ENCODE measurements around the gene CXXC5. TPM values are rescaled to one million over a fixed set of nuclear protein-coding genes. Genes with fewer than 3 reads are reported as not detected.

CXXC5 gene
- total RNA-seq, 1 experiment from 2014 or later: 39.8 TPM

DNA sequence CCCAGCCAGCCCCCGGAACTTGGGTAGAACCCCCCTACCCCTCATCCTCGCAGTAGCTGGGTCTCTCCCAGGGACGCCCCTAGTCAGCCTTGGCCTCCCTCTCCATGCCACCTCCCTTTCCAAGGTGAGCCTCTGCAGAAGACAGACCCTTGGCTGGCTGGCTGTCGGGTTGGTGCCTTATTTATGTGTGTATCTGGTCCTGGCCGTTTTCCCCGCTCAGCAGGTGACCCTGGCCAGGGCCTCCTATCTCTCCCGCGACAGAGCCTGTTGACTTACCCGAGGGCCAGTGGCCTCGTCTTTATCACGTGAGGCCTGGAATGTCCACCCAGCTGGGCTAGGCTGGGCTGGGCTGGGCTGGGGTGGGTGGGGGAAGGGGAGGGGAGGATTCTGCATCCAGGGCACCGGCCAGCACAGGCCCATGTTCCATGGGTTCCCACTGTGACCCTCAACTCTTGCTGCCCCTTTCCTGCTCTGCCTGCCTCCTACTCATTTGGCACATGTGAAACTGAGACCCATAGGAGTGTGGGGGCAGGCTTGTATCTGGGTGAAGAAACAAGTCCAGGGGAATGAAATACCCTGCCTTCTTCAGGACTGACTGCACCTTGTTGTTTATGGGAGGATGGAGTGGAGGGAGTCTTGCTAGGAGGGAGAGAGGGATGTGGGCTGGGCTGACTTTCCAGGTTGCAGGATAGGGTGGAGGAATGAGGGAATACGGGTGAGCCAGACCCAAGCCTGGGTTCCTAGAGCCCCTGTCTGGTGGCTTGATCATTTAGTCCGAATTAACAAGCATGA is 3.1 kb downstream of the CXXC5 start:
- DNase-seq (ENCODE audit: low read depth): peak; percentile 44

- peak; percentile 82 for DNase-seq (ENCODE audit: low read depth)
Observed at GRCh38 chr5:139651853-139652787, 4.0 kb downstream of the CXXC5 start.

GRCh38 chr5:139652788-139653241 is 4.7 kb downstream of the CXXC5 start:
- no peak for DNase-seq (ENCODE audit: low read depth)

- no peak for DNase-seq (ENCODE audit: low read depth)
Observed at GRCh38 chr5:139653616-139654015, 5.5 kb downstream of the CXXC5 start.

DNA sequence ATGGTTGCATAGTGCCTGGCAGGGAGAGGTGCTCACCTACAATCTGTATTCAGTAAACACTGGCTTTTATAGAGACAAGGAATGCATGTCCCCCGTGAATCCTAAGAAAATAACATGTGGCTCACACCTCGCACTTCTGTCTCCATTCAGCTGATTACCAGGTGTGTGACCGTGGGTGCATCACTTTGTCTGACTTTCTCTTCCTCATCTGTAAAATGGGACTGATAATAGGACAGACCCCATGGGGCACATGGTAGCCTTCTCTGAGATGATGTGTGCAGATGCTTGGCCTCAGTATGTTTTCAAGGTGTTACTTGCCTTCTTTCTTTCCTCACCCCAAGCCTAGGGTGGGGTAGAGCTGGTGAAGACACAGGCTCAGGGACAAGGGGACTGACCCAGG is 6.3 kb downstream of the CXXC5 start:
- DNase-seq (ENCODE audit: low read depth): no peak

- DNase-seq (ENCODE audit: low read depth): no peak
Observed at GRCh38 chr5:139654871-139655491, 6.8 kb downstream of the CXXC5 start.

- DNase-seq (ENCODE audit: low read depth): peak; percentile 69
Observed at GRCh38 chr5:139655727-139656271, 7.7 kb downstream of the CXXC5 start.

- DNase-seq (ENCODE audit: low read depth): peak; percentile 69
Observed at GRCh38 chr5:139657363-139658321, 9.5 kb downstream of the CXXC5 start.

- peak; percentile 50 for DNase-seq (ENCODE audit: low read depth)
Observed at GRCh38 chr5:139658501-139658927, 10.4 kb downstream of the CXXC5 start.

- DNase-seq (ENCODE audit: low read depth): peak; percentile 91
Observed at GRCh38 chr5:139658928-139659667, 10.9 kb downstream of the CXXC5 start.

GRCh38 chr5:139659695-139660101 is 11.5 kb downstream of the CXXC5 start:
- no peak for DNase-seq (ENCODE audit: low read depth)

DNA sequence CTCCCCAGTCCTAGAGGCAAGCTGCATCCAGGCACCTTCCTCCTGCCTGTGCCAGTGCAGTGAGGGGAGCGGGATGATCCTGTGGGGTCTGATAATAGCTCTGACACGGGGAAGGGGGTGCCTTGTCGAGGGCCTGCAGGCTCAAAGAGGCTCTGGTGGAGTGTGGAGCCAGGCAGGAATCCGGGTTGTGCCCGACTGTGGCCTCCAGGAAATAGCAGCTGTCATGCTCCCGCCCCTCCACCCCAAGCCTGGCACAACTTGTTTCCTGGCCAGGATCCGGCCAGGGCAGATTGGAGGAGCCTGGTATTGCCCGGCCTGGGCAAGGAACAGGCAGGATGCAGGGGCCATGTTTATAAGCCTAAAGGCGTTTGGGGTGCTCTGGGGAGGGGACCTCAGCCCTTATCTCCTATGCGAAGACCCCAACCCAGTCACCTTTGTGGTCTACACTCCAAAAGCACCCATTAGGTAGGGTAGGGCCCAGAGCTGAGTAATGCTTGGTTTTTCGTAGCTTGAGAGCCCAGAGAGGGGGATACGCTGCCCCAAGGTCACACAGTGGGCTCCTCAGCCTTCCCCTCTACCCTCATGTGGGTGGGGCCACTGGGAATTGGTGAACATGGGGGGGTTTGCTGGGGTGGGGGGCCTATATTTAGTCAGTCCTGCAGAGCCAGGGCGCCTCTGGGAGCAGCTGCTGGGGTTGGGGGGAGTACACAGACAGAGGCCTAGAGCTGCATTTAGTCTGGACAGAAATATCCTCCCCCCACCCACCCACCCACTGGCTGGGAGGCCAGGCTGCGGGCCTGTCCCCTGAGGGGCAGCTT is 12.2 kb downstream of the CXXC5 start:
- peak; percentile 80 for DNase-seq (ENCODE audit: low read depth)

DNA sequence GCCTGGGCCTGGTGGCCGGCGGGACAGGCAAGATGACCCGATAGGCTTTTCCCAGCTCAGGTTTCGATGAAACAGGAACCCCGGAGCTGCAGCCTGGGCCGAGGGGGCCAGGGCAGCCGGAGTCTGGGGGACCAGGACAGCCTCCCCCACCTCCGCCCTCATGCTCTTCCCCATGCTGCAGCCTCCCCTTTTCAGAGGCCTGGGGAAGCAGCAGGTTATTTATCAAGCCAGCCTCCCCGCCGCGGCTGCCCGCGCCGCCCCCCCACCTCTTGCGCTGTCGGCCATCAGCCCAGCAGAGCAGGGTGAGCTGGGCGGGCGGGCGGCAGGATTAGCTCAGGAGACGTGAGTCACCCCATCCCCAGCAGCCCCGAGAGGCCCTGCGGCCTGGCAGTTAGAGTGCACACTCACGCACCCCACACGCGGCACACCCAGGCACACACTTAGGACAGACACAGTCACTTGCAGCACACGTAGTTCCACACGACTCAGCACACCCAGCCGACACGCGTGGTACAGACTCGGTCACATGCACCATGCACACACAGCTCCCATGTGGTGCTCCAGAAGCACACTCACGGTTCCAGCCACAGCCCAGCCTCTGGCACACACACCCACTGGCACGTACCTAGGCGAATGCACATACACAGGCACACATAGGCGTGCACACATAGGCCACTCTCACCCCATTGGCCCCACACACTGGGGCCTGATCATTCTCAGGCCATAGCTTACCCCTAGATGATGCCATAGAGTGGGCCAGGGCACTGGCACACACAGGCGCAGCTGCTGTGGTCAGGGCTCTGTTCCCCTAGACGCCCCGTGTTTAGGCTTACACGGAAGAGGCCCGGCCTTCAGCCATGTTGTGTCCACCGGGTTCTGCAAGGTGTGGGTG is 13.0 kb downstream of the CXXC5 start:
- peak; percentile 94 for DNase-seq (ENCODE audit: low read depth)

DNA sequence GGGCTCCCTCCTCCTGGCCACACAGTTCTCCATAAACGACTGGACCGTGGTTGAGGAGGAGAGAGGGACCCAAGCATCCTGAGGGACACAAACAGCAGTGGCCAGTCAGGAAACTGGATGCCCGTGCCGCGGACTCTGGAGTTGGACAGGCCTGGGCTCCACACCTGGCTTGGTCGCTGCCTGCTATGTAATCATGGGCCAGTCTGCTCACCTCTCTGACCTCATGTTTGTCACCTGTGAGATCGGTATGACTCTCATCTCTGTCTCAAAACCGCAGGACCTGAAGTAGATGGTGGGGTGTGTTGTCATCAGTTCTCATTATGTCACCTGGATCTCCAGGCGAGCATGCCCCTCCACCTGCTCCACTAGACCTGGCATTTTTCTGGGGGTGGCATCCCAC is 14.5 kb downstream of the CXXC5 start:
- DNase-seq (ENCODE audit: low read depth): no peak

DNA sequence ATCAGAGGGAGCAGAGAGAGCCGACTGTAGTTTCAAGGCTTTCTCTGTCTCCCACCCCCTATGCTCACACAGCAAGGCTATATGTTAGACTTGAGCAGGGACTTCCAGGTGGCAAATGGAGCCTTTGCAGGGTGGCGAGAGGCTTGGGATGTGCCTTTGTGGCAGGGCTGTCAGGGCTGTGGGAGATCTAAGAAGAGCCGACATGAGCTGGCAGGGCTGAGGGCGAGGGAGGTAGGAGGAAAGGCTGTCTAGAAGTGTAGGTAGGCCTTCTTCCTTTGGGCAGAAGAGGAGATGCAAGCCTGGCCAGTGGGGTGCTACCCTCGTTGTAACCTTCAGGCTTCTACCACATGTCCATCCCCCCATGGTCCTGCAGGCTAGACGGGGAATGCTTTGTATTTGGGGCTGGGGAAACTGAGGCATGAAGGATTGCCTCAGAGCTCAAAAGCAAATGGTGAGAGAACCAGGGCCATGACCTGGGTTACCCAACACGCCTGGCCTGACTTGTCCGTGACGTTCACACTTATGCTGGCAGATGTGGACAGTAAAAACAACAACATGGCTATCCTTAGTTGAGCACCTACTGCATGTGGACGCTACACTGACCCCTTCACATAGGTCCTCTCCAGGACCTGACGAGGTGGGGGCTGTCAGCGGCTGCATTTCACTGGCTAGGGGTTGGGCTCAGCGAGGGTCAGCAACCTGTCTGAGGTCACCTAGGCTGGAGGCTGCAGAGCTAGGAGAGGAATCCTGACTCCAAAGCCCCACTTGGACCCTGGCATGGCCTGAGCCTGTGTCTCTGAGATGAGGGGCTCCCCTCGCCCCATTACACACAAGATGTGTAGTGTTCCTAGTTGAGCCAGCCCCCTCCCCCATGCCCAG is 15.3 kb downstream of the CXXC5 start:
- DNase-seq (ENCODE audit: low read depth): no peak

GRCh38 chr5:139664086-139664693 is 16.0 kb downstream of the CXXC5 start:
- DNase-seq (ENCODE audit: low read depth): no peak

Data from RPMI7951 (cell line).